TTC549 (cell line): ENCODE data around the gene MAPKBP1.

Source experiments
- FAIRE-seq: peaks from 2 replicates; lab custom pipeline; 2012; peaks lifted over from hg19 to GRCh38; lab: Jason Lieb, UNC

The MAPKBP1 gene

DNA sequence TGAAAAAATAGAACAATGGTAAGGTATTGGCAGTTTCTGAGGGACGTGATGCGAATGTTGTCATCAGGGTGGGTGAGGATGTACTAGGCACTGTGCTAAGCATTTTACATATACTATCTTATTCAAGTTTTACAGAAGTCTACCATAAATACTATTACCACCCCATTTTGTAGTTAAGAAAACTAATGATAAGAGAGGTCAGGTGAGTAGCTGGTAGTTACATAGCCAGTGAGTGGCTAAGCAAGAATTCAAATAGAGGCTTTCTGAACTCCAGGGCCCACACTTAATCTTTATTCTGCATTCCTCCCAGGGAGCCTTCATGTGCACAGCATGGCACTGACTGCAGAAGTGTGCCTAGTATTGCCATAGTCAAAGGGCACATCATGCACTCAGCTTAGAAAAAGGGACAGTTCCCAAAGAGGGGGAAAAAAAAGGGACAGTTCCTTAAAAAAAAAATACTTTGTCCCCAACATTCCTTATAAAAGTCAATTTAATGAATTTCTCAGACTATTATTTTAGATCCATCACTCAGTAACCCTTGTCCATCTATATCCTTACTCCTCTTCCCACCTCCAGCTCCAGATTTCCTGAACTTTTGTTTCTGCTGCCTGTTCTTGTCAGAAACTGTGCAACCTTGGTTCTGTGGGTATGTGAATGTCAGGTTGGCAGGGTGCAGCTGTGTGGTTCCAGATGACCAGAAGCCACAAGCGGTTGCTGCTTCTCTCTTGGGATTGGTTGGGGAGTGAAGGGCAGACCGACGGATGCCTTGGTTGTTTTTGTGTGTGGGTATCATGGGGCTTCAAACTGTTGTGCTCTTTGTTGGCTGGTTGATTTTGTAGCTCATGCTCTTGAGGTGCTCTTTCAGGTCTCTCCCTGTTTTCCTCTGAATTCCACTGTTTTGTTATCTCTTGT lies 8.3 kb downstream of the MAPKBP1 start:
- no peak for FAIRE-seq

- no peak for FAIRE-seq
Observed at GRCh38 chr15:41783296-41783695, 9.0 kb downstream of the MAPKBP1 start.

GRCh38 chr15:41788262-41788661 lies 14.0 kb downstream of the MAPKBP1 start:
- no peak for FAIRE-seq

DNA sequence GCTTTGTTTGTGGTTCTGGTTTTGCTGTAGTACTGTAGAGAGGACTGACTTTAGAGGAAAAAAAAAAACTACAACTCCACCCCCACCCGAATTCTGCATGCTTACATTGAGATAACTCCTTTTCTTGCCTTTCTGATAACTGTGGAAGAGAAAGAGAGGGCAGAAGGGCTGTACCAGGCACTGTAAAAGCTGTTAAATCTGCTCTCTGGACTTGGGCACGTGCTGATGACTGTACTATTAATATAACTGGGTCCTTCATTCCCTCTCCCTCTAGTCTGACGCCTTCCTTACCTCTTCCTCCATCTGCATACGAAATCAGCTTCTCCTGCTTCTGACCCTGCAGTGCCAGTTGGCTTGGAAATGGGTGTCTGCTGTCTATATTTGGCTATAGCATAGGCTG lies 15.0 kb downstream of the MAPKBP1 start:
- FAIRE-seq, result no peak

GRCh38 chr15:41789662-41790061 lies 15.4 kb downstream of the MAPKBP1 start:
- FAIRE-seq, result no peak

GRCh38 chr15:41790169-41790568 lies 15.9 kb downstream of the MAPKBP1 start:
- FAIRE-seq, result no peak

- FAIRE-seq, result no peak
Observed at GRCh38 chr15:41790756-41791546, 16.7 kb downstream of the MAPKBP1 start.

DNA sequence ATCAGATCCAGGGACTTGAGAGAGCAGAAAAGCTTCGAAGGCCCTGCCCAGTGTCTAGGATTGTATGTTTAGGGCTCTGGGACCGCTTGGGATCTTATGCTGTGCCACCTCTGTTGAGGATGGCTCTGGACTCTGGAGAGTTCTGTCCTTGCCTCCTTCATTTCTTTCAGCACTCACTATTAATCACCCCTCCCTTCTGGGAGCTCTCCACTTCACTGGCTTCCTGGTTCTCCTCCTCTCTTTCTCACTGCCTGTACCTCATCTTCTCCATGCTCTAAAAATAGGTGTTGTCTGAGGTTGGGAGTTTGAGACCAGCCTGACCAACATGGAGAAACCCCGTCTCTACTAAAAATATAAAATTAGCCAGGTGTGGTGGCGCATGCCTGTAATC lies 17.3 kb downstream of the MAPKBP1 start:
- FAIRE-seq, result no peak

DNA sequence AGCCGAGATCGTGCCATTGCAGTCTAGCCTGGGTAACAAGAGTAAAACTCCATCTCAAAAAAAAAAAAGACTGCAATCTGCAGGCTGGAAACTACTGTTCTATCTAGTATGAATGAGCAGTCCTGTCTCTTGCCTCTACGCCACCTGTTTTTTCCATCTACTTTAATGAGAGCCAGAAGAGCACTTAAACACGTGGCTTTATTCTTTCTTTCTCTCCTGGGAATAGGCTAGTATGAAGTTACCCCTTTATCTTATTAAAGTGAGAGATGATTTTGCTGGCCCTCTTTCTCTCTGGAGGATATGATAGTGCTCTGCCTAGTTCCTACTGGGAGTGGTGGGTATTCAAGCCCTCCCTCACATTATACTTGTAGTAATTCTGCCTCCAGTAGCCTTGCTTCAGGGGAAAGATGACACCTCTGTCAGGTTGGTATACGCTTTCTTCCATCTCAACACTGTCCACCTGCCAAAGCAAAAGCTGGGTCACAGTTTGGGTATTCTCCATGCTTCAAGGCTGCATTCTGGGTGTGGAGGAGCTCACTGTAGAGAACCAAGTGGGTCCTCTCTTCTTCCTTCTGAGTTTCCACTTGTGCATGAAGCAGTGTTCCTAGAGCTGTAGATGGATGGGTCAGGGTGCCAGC lies 17.8 kb downstream of the MAPKBP1 start:
- no peak for FAIRE-seq

GRCh38 chr15:41794081-41794480 lies 19.8 kb downstream of the MAPKBP1 start:
- no peak for FAIRE-seq

DNA sequence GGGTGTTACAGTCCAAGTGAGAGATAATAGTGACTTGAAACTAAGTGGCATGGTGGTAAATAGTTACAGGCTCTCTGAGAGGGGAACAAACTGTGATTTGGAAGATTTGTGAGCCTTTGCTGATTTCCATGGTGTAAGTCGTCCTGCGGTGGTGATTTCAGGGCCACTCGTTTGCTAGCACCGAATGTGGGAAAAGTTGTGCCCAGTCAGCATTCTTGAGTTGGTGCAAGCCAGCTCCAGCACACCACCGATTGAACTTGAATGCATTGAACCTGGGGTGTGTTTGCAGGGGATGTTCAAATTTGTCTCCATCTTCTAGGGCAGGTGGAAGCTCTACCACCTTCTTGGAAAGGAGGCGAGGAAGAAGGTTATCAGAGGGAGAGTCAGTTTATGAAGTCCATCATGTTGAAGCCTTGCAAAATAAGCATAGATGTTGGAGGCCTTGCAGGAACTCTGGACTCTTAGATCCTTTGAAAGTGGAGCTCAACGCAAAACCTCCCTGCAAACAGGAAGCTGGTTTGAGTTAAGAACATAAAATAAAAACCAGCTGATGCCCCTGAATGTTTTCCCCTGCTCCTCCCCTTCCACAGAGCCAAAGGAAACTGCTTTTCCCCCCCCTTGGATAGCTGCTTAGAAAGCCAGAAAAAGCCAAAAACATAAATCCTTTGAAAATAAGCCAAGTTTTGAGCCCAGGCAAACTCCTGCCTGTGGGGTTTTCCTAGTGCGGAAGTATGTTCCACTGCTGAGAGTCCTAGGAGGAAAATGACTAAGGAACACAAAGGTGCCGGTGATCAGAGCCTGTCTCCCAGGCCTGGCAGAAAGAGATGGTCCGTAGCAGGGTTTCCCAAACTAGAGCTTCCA lies 21.9 kb downstream of the MAPKBP1 start:
- FAIRE-seq, result no peak

DNA sequence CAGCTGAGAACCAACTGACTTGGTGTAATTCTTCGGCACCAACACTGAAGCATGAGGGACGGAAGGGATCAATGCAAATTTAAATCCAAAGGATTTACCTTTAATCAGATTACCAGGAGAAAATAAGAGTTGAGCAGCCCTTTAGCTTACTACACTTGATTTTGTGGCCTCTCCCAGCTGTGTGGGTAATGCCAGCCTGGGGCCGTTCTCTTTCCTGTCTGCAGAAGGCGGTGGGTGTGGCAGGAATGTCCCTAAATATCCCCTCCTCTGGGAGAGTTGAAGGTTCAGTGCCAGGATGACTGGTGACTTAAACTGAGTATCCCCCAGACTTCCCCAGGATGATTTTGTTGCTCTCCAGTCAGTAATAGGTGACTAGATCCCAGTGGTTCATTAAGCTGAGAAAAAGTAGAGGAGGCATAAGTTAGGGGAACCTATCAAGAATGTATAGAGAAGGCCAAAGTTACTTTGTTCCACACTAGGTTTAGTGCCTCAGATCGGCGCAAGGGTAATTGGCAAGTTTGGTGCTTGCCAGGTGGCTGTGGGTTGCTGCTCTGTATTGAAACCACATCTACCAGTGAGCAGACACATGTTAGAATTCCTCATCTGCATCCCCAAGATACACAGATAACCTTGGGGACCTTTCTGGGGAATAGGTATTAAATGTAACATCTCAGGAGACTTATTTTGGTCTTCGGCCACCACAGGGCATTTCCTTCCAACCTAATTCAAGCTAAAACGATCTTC lies 23.1 kb downstream of the MAPKBP1 start:
- FAIRE-seq, result no peak

- no peak for FAIRE-seq
Observed at GRCh38 chr15:41798607-41799487, 24.6 kb downstream of the MAPKBP1 start.

DNA sequence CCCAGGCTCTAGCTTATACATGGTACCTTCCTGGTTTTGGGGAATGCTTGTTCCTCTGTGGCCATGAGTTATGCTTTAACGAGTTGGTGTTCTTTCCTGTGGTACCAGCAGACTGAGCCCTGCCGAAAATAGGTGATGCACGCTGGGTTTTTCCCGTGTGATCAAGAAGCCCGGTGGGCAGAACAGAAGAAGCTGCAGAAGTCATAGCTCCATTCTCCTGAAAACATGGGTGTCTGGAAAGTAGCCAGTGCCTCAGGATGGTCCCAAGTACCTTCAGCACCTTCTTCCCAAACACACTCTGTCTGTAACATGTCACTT lies 25.2 kb downstream of the MAPKBP1 start:
- FAIRE-seq, result no peak

- FAIRE-seq, result no peak
Observed at GRCh38 chr15:41801185-41801584, 26.9 kb downstream of the MAPKBP1 start.

GRCh38 chr15:41801850-41802455 lies 27.7 kb downstream of the MAPKBP1 start:
- FAIRE-seq, result no peak

- no peak for FAIRE-seq
Observed at GRCh38 chr15:41804361-41804760, 30.1 kb downstream of the MAPKBP1 start.

DNA sequence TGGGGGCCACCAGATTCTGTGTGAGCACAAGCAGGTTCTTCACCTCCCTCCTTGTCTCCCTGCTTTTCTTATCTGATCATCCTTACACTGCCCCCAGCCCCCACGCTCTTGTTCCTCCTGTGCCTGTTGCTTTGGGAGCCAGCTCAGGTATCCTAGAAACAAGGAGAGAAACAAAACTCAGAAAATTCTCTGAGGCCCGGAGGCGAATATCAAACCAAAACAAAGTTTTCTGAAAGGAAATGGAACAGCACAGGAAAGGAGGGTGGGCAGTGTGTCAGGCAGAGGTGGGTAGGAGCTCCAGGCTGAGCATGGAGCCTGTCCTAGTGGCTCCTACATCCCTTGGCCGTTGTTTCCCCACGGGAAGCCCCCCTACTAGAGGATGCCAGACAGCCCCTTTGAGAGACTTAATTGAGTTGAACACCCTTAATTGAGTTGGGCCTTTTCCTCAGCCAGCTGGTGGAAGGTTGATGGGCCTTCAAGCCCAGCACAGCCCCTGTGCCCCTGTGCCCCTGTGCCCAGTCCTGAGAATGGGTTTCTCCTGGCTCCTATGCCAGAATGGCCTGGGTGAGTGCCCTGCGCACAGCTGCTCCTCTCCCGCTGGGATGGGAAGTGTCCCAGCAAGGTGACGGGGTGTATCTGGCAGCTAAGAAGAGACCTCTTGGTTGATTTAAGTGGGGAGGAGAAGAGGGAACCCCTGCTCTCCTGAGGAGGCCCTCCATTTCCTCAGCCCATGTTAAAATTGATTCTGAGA lies 30.8 kb downstream of the MAPKBP1 start:
- FAIRE-seq, result no peak

DNA sequence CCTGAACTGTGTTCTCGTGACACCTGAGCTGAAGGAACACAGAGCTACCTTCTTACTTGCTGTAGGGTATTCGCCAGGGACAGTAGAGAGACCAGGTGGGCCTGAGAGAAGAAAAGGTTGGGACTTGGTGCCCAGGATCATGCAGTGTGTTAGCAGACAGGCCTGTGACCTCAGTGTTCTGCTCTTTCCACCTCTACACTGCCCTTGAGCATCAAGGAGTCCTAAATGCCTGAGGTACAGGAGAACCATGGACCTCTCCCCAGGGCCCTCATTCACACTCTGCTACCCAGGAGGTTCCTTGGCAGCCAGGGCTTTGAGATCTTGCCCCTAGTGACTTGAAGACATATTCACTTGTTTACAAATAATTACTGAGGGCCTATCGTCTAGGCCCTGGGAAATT lies 31.4 kb downstream of the MAPKBP1 start:
- no peak for FAIRE-seq
